ENCODE results near the gene KCNQ4. TPM values are rescaled to one million over a fixed set of nuclear protein-coding genes. Genes with fewer than 3 reads are reported as not detected.

KCNQ4 gene
- total RNA-seq, 1 donor from 2014 or later: 79.4 TPM

- DNase-seq (ENCODE audit: low read depth): no peak
These were observed 29.4 kb upstream of the KCNQ4 start for GRCh38 chr1:40754201-40754600.

GRCh38 chr1:40755067-40755466 lies 28.5 kb upstream of the KCNQ4 start:
- DNase-seq (ENCODE audit: low read depth): peak; percentile 28

- DNase-seq (ENCODE audit: low read depth): no peak
These were observed 27.1 kb upstream of the KCNQ4 start for GRCh38 chr1:40756523-40756922.

GRCh38 chr1:40757084-40757483 lies 26.5 kb upstream of the KCNQ4 start:
- DNase-seq (ENCODE audit: low read depth): no peak

- DNase-seq (ENCODE audit: low read depth): no peak
These were observed 25.6 kb upstream of the KCNQ4 start for GRCh38 chr1:40758004-40758403.

- no peak for DNase-seq (ENCODE audit: low read depth)
These were observed 24.8 kb upstream of the KCNQ4 start for GRCh38 chr1:40758578-40759343.

- DNase-seq (ENCODE audit: low read depth): peak; percentile 44
These were observed 22.6 kb upstream of the KCNQ4 start for GRCh38 chr1:40760984-40761383.

GRCh38 chr1:40762144-40762923 lies 21.3 kb upstream of the KCNQ4 start:
- DNase-seq (ENCODE audit: low read depth): no peak

- DNase-seq (ENCODE audit: low read depth): no peak
These were observed 19.6 kb upstream of the KCNQ4 start for GRCh38 chr1:40763742-40764532.

- DNase-seq (ENCODE audit: low read depth): no peak
These were observed 18.6 kb upstream of the KCNQ4 start for GRCh38 chr1:40764981-40765380.

GRCh38 chr1:40766017-40766416 lies 17.6 kb upstream of the KCNQ4 start:
- no peak for DNase-seq (ENCODE audit: low read depth)

GRCh38 chr1:40766560-40766959 lies 17.0 kb upstream of the KCNQ4 start:
- peak; percentile 27 for DNase-seq (ENCODE audit: low read depth)

- DNase-seq (ENCODE audit: low read depth): no peak
These were observed 15.2 kb upstream of the KCNQ4 start for GRCh38 chr1:40768146-40768990.

GRCh38 chr1:40769815-40770214 lies 13.8 kb upstream of the KCNQ4 start:
- DNase-seq (ENCODE audit: low read depth): peak; percentile 61

GRCh38 chr1:40770296-40771070 lies 13.1 kb upstream of the KCNQ4 start:
- no peak for DNase-seq (ENCODE audit: low read depth)

GRCh38 chr1:40772146-40772955 lies 11.2 kb upstream of the KCNQ4 start:
- DNase-seq (ENCODE audit: low read depth): no peak

GRCh38 chr1:40773748-40774265 lies 9.8 kb upstream of the KCNQ4 start:
- no peak for DNase-seq (ENCODE audit: low read depth)

GRCh38 chr1:40774266-40774998 lies 9.2 kb upstream of the KCNQ4 start:
- peak; percentile 74 for DNase-seq (ENCODE audit: low read depth)

Data from myocyte (in vitro differentiated cells).